SK-N-SH (cell line): ENCODE data around the gene PUSL1. TPM values are rescaled to one million over a fixed set of nuclear protein-coding genes. Genes with fewer than 3 reads are reported as not detected.

ENCODE experiments used
- CTCF ChIA-PET: fragments of 300-600, 350-600 bp; formaldehyde crosslinking; extraction: SDS; loops from one replicate; lab custom pipeline; 2021; lab: Yijun Ruan, JAX
- POLR2A ChIA-PET: fragments of 350-600 bp; sonication (Branson Sonifier 250); formaldehyde crosslinking; extraction: SDS; loops from one replicate; lab custom pipeline; 2020; ENCODE audit warnings: antibody characterized with exemption, inconsistent platforms; lab: Yijun Ruan, JAX
- DNase-seq: peaks from one replicate; pipeline ENCODE4 v3.0.0; 2012
- H2AFZ ChIP-seq: fragments of 200-600 bp; sonication (generic); 2 replicates; pipeline ENCODE4 v1.8.1; 2016; ENCODE audit warnings: antibody characterized with exemption, mild to moderate bottlenecking, low read depth
- H3F3A ChIP-seq: fragments of 200-600 bp; sonication (generic); replicated peaks from 2 replicates; pipeline ENCODE3; 2016; ENCODE audit warnings: antibody characterized with exemption, mild to moderate bottlenecking; ENCODE audit not compliant: insufficient read depth
- H3K27ac ChIP-seq, 2 experiments: fragments of 200-500 bp in 1 of 2; fragments of 200-600 bp in 1 of 2; sonication (Bioruptor generic) in 1 of 2; sonication (generic), shearing (Covaris generic) in 1 of 2; 2 replicates each; pipeline versions ENCODE4 v1.5.1 to v1.6.1; 2014 to 2016; ENCODE audit warnings: low read depth in 2 of 2, inconsistent platforms in 1 of 2, low read length in 1 of 2, mild to moderate bottlenecking in 1 of 2, mixed read lengths in 1 of 2
- H3K27me3 ChIP-seq: fragments of 200-600 bp; sonication (generic), shearing (Covaris generic); 2 replicates; pipeline ENCODE4 v1.6.1; 2016; ENCODE audit warnings: mixed run types; ENCODE audit not compliant: insufficient read depth
- H3K36me3 ChIP-seq, 2 experiments: fragments of 200-500 bp in 1 of 2; fragments of 200-600 bp in 1 of 2; sonication (Bioruptor generic) in 1 of 2; sonication (generic) in 1 of 2; replicated peaks in 1 of 2; 2 replicates each; pipeline versions ENCODE3 to v1.5.1; 2014 to 2016; ENCODE audit warnings: low read length in 1 of 2, mild to moderate bottlenecking in 1 of 2; ENCODE audit not compliant: insufficient read depth in 2 of 2, control insufficient read depth in 1 of 2
- H3K4me1 ChIP-seq, 2 experiments: fragments of 200-500 bp in 1 of 2; fragments of 200-600 bp in 1 of 2; sonication (Bioruptor generic) in 1 of 2; sonication (generic), shearing (Covaris generic) in 1 of 2; 2 replicates each; pipeline versions ENCODE4 v1.5.1 to v1.6.1; 2014 to 2016; ENCODE audit warnings: low read depth in 1 of 2, low read length in 1 of 2, mixed run types in 1 of 2; ENCODE audit not compliant: insufficient read depth in 2 of 2, control insufficient read depth in 1 of 2
- H3K4me2 ChIP-seq: fragments of 200-600 bp; sonication (generic), shearing (Covaris generic); 2 replicates; pipeline ENCODE4 v1.6.1; 2017; ENCODE audit warnings: mixed run types
- H3K4me3 ChIP-seq, 2 experiments: fragments of 200-500 bp in 1 of 2; fragments of 200-600 bp in 1 of 2; sonication (Bioruptor generic) in 1 of 2; sonication (generic), shearing (Covaris generic) in 1 of 2; 2 replicates each; pipeline versions ENCODE4 v1.5.1 to v1.8.1; 2014 to 2016; ENCODE audit warnings: low read depth in 2 of 2, inconsistent platforms in 1 of 2, low read length in 1 of 2, mild to moderate bottlenecking in 1 of 2, mixed read lengths in 1 of 2, moderate library complexity in 1 of 2
- H3K79me2 ChIP-seq: fragments of 200-600 bp; sonication (generic); 2 replicates; pipeline ENCODE4 v1.8.1; 2017; ENCODE audit warnings: mild to moderate bottlenecking; ENCODE audit not compliant: insufficient read depth
- H3K9ac ChIP-seq: fragments of 200-600 bp; sonication (generic); 2 replicates; pipeline ENCODE4 v1.6.1; 2017; ENCODE audit warnings: mixed run types
- H3K9me2 ChIP-seq: fragments of 200-600 bp; sonication (generic); 2 replicates; pipeline ENCODE4 v1.6.1; 2017; ENCODE audit warnings: mixed run types
- H3K9me3 ChIP-seq: fragments of 200-600 bp; sonication (generic); 2 replicates; pipeline ENCODE4 v1.6.1; 2017; ENCODE audit warnings: mixed run types, mild to moderate bottlenecking, moderate library complexity
- H4K20me1 ChIP-seq: fragments of 200-600 bp; sonication (generic); 2 replicates; pipeline ENCODE4 v1.6.1; 2017; ENCODE audit warnings: mild to moderate bottlenecking, mixed run types; ENCODE audit not compliant: insufficient read depth
- CHD2 ChIP-seq: fragments of 150-350 bp; IDR thresholded peaks from 2 replicates; pipeline ENCODE4 v1.6.1; 2018; ENCODE audit warnings: low read length; ENCODE audit not compliant: partially characterized antibody
- CTCF ChIP-seq: fragments of 200-600 bp; sonication (generic); IDR thresholded peaks from 2 replicates; pipeline ENCODE4 v1.6.1; 2017; ENCODE audit warnings: antibody characterized with exemption, mild to moderate bottlenecking, moderate library complexity
- ELF1 ChIP-seq: IDR thresholded peaks from 2 replicates; pipeline ENCODE4 v1.4.0; 2012
- EP300 ChIP-seq, 2 experiments: IDR thresholded peaks; 2 replicates each; pipeline versions ENCODE4 v1.4.0 to v1.6.1; 2012; ENCODE audit warnings: borderline replicate concordance in 1 of 2, low read depth in 1 of 2, low read length in 1 of 2
- FOSL2 ChIP-seq: IDR thresholded peaks from 2 replicates; pipeline ENCODE4 v1.4.0; 2012; ENCODE audit warnings: low read depth, mild to moderate bottlenecking, moderate library complexity, borderline replicate concordance
- FOXM1 ChIP-seq: IDR thresholded peaks from 2 replicates; pipeline ENCODE4 v1.4.0; 2012; ENCODE audit warnings: low read depth, mild to moderate bottlenecking
- IRF3 ChIP-seq: fragments of 150-350 bp; IDR thresholded peaks from 2 replicates; pipeline ENCODE4 v1.6.1; 2016; ENCODE audit warnings: mild to moderate bottlenecking, low read depth, low read length
- JUND ChIP-seq: IDR thresholded peaks from 2 replicates; pipeline ENCODE4 v1.4.0; 2012
- NRF1 ChIP-seq: IDR thresholded peaks from 2 replicates; pipeline ENCODE4 v1.6.1; 2012; ENCODE audit warnings: low read depth, mild to moderate bottlenecking, low read length
- RAD21 ChIP-seq: IDR thresholded peaks from 2 replicates; pipeline ENCODE4 v1.6.1; 2012; ENCODE audit warnings: mild to moderate bottlenecking, low read length
- RCOR1 ChIP-seq: fragments of 150-350 bp; IDR thresholded peaks from 2 replicates; pipeline ENCODE4 v1.6.1; 2017; ENCODE audit warnings: antibody characterized with exemption, low read length
- SIN3A ChIP-seq: IDR thresholded peaks from 2 replicates; pipeline ENCODE4 v1.6.1; 2012; ENCODE audit warnings: low read depth, mild to moderate bottlenecking, low read length, moderate library complexity, borderline replicate concordance
- SMC3 ChIP-seq: IDR thresholded peaks from 2 replicates; pipeline ENCODE4 v1.6.1; 2012; ENCODE audit warnings: low read depth, low read length, improper control_type of control experiment
- USF2 ChIP-seq: fragments of 150-350 bp; IDR thresholded peaks from 2 replicates; pipeline ENCODE4 v1.6.1; 2017; ENCODE audit warnings: antibody characterized with exemption, low read length, low read depth, borderline replicate concordance
- ZBTB33 ChIP-seq: IDR thresholded peaks from 2 replicates; pipeline ENCODE4 v1.4.0; 2012; ENCODE audit warnings: low read depth, borderline replicate concordance
- WGBS: methylation state at CpG from one replicate; pipeline ENCODE4 v1.1.6; 2017; ENCODE audit warnings: low lambda C conversion rate; 5-methylcytosine and 5-hydroxymethylcytosine counted together
- polyA plus RNA-seq, 3 experiments: library from polyadenylated mRNA; depleted of rRNA; stranded (reverse); fragments of >200 nt; gene quantifications; 2 replicates each; pipeline ENCODE4 v1.2.3, GENCODE V29; 2012
- TF ChIP-seq, protein P1 (sequence below): IDR thresholded peaks from 2 replicates; pipeline ENCODE4 v1.4.0; 2012; ENCODE audit warnings: low read depth, borderline replicate concordance
- TF ChIP-seq, protein P2 (sequence below): IDR thresholded peaks from 2 replicates; pipeline ENCODE4; 2012
- TF ChIP-seq, protein P3 (sequence below): IDR thresholded peaks from 2 replicates; pipeline ENCODE4 v1.6.1; 2012; ENCODE audit warnings: mild to moderate bottlenecking, low read depth, low read length, moderate library complexity

The PUSL1 gene
- polyA plus RNA-seq, 1 of the 3 experiments (the other 2 are of a cell fraction) = 19.0 TPM

DNA sequence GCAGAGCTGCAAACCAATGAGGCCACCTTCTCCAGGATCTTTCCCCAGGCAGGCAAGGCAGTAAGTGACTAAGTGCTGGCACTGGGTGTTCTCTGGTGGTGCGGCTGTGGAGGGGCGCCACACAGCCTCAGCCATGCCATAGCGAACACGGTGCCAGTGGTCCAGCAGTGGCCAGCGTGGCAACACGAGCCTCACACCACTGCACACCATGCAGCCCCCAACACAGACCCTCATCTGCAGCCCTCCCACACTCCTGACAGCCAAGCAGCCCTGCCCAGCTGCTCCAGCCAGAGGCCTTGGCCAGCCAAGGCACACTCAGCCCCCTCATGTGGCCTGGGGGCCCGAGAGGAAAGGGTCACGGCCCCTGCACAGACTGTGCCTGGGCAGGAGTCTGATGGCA is 13.1 kb downstream of the PUSL1 start:
- Histone ChIP-seq H3F3A (peaks cover 14% of the 10 kb centered on the region), H3K9ac (no peak overlapping the region), H3K4me3 (no peak overlapping the region), H3K9me3 (no peaks in the 10 kb centered on the region), H3K9me2 (no peaks in the 10 kb centered on the region), H3K36me3 (peaks cover 8 to 33% of the 10 kb centered on the region in 2 experiments), H3K79me2 (peaks cover 84% of the 10 kb centered on the region), H3K4me2 (no peak overlapping the region), H3K27me3 (no peaks in the 10 kb centered on the region), H3K27ac (no peak overlapping the region), H2AFZ (no peak overlapping the region), H3K4me1 (peaks cover 4 to 24% of the 10 kb centered on the region in 2 experiments; a peak in 2 of 4 replicates), H4K20me1 (peaks cover 55% of the 10 kb centered on the region)
- DNase-seq = no peak
- ChIA-PET CTCF (interaction anchor here (1.3 to 1.8 kb wide), 3 partner anchors 16 to 30 kb away, joined by 3 to 5 read pairs (median 4); no protein-coding TSS in a partner anchor), POLR2A (no interaction called here)
- WGBS = no CpG with 5 or more reads among the region's 8 CpGs
- TF ChIP-seq SIN3A (no peak), ELF1 (no peak), SMC3 (no peak), IRF3 (no peak), CTCF (no peak), USF2 (no peak), RCOR1 (no peak), FOSL2 (no peak), FOXM1 (no peak), ZBTB33 (no peak), NRF1 (no peak), JUND (no peak), EP300 (IDR thresholded peaks at IDR 0.05; ENCODE audit: borderline replicate concordance in 1 of 2, low read depth in 1 of 2, low read length in 1 of 2) (no peak), CHD2 (no peak), RAD21 (no peak)
- TF ChIP-seq, protein P1, sequence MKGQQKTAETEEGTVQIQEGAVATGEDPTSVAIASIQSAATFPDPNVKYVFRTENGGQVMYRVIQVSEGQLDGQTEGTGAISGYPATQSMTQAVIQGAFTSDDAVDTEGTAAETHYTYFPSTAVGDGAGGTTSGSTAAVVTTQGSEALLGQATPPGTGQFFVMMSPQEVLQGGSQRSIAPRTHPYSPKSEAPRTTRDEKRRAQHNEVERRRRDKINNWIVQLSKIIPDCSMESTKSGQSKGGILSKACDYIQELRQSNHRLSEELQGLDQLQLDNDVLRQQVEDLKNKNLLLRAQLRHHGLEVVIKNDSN = no peak
- TF ChIP-seq, protein P2, sequence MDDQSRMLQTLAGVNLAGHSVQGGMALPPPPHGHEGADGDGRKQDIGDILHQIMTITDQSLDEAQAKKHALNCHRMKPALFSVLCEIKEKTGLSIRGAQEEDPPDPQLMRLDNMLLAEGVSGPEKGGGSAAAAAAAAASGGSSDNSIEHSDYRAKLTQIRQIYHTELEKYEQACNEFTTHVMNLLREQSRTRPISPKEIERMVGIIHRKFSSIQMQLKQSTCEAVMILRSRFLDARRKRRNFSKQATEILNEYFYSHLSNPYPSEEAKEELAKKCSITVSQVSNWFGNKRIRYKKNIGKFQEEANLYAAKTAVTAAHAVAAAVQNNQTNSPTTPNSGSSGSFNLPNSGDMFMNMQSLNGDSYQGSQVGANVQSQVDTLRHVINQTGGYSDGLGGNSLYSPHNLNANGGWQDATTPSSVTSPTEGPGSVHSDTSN = no peak
- TF ChIP-seq, protein P3, sequence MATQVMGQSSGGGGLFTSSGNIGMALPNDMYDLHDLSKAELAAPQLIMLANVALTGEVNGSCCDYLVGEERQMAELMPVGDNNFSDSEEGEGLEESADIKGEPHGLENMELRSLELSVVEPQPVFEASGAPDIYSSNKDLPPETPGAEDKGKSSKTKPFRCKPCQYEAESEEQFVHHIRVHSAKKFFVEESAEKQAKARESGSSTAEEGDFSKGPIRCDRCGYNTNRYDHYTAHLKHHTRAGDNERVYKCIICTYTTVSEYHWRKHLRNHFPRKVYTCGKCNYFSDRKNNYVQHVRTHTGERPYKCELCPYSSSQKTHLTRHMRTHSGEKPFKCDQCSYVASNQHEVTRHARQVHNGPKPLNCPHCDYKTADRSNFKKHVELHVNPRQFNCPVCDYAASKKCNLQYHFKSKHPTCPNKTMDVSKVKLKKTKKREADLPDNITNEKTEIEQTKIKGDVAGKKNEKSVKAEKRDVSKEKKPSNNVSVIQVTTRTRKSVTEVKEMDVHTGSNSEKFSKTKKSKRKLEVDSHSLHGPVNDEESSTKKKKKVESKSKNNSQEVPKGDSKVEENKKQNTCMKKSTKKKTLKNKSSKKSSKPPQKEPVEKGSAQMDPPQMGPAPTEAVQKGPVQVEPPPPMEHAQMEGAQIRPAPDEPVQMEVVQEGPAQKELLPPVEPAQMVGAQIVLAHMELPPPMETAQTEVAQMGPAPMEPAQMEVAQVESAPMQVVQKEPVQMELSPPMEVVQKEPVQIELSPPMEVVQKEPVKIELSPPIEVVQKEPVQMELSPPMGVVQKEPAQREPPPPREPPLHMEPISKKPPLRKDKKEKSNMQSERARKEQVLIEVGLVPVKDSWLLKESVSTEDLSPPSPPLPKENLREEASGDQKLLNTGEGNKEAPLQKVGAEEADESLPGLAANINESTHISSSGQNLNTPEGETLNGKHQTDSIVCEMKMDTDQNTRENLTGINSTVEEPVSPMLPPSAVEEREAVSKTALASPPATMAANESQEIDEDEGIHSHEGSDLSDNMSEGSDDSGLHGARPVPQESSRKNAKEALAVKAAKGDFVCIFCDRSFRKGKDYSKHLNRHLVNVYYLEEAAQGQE = no peak
